ENCODE results near the gene BICD1.

Gene BICD1

DNA sequence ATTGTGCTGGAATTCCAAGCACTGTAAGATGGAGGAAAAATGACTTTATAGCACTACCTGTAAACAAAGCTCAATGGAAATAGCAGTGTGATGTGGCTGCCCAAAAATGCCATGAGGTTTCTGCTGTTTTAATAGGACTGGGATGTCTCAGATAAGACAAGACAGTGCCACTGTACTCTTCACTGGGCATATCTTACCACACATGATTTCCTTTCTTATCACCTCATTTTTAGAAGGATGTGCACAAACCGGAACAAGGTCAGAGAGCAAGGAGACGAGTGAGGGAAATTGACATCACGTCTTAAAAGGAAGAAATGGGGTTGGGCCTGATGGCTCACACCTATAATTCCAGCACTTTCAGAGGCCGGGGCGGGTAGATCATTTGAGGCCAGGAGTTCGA, 254.3 kb downstream of the BICD1 start:
- DNase-seq: no peak

DNA sequence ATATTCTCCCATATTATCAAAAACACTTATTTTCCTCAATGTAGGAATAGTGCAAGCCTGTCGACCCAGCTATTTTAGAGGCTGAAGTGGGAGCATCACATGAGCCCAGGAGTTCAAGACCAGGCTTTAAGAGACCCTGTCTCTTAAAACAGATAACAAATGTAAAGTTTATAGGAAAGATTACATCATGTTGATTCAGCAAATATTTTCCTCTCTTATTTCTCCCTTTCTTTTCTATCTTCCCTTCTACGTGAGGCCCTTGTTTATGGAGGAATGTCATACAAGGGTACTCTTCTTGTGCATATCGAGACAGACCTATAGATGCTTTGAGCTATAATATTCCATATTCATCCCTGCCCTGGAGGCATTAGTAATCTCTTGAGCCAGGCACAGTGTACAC, 256.2 kb downstream of the BICD1 start:
- no peak for DNase-seq

DNA sequence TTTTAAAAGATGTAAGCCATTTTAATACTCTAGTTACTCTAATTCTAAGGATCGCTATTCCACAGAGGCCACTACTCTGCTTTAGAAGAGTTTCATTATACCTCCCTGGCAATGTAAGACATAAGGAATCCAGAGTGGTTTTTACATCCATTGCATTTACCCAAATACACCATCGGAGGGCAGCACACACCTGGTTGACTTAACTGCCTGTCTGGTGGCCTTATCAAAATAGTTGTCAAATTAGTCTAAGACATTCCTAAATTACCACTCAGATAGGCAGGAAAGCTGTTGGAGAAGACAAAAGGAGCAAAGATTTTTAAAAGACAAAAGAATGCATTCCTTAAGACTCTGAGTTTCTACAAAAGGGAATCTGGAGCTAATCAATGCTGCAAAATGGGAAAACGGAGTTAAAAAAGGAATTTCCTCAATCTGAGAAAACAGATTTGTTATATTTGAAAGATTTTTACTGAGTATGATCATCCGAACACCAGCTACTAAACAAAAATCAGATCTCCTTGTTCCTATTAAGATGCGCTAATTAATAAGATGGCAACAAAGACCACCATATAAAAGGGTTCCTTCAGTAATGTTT, 258.9 kb downstream of the BICD1 start:
- DNase-seq: peak; percentile 70 to 80 (median 73)

DNA sequence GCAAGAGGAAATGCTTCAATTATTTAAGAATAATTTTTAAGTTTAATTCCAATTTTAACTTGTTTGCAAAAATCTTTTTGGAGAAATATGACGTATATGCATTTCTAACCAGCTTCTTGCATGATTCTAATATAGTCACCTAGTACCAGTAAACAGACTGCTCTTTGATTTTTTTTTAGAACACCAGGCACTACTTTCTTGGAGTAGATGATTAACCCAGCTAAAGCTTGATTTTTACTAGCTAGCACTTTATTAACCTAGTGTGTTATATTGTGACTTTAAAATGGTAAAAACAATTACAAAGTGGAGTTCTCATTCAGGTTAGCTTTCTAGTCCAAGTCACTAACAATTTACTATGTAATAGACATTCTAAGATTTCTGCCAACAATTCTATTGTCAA, 260.1 kb downstream of the BICD1 start:
- no peak for DNase-seq

DNA sequence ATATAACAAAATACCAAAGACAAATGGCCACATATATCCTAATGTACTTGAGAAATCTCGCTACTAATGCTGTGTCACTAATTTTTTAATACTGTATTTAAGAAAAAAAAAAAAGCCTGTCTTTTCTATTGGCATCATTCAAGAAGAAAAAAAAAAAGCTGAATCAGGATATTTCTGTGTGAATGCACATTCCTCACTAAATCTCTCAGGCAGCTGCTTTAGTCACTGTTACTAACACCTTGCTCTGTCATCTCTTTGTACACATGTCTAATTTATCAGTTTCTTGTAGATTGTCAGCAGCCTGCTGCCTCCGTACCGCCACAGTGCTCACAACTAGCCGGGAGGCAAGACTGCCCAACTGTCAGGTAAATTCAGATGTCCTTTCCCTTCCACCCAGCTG, 260.7 kb downstream of the BICD1 start:
- no peak for DNase-seq

DNA sequence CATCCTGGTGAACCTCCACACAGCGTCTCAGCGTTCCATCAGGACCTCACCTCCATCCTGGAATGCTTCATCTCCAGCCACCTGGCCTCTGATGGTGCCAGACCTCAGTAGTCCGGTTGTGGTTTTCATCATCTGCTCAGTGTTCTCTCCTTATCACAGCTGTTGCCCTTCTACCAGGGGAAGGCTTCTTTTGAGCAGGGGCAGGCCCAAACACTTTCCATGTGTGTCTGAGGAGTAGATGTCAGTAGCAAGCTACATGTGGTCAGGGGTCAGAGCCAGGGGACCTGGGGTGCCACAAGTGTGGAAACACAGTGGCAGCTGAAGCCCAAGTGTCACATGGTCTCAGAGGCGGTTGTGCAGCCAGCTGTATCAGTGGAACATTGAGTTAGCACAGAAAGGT, 262.6 kb downstream of the BICD1 start:
- DNase-seq: no peak

DNA sequence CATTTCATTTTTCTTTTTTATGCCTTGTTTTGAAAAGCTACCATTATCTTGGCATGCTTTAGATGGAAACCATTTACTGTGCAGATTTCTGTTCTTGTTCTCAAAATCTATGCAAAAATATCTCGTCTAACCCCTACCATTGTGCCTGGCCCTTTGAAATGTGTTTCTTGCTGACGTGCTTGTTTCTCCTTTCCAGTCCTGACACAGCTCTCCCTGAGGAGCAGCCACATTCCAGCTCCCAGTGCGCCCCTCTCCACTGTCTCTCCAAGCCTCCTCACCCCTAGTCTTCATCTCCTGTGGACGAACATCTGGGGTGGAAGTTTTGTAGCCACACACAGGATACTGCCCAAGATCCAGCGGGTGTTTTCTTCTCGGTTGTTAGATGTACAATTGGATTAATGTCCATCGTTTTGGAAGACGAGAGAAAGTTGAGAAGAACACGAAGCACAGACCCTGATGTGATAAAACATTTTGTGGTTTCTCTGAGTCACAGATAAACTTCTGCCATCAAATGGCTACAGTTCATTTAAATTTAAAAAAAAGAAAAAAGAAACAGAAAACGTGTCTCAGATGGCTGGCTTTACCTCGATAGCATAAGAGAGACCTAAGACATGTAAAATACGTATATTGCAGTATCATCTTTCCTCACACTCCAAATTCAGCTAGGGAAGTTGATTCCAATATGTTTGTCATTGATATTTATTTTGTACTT, 270.9 kb downstream of the BICD1 start:
- DNase-seq: no peak

DNA sequence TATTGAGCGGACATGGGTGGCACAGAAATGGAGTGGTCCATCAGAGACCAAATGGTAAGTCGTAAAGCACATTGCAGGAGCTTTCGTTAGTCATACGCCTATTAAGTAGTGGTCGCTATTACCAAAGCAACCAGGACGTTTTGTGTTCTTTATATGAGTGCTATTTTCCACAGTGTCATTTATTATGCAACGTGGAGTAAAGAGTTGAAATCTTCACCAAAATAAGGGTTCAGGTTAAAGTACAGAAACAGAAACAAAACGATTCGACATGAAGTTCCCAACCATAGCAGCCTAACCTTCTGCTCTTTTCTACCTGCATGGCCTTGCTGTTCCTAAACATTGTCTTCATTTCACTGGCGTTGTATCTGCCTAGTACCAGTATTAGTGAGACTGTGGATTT, 272.6 kb downstream of the BICD1 start:
- DNase-seq: no peak

DNA sequence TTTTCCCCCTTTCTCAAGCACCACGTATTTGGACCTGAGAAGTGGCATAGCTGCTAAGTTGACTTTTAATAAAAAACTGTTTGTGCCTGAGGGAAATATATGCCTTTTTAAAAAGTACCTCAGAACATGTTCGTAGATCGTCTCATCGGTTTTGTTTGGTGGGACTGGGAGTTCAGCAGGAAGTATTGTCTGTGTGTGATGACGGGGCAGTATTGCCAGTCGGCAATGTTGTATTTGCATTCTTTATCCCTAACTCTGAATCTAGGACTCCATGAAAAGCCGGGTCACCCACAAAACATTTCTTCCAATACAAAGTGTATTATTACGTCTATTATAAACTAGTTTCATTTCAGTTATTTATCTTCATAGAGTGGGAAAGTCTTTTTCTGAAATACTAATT, 273.0 kb downstream of the BICD1 start:
- no peak for DNase-seq

DNA sequence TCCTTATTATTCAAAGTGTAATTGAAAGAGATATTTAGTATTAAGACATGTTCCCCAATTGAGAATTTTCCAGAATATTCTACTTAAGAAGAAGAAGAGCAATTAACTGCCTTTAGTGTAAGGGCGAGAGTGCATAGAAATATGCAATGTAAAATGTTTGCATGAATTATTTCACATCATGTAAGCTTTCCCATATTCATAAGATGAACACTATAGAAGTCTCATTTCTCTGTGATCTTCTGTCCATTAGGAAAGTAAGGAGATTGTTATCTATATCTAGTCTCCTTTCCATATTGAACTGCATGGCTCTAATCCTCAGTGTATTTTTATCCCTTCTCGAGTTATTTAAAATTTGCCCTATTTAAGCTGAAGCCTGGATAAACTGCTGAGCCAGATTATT, 275.6 kb downstream of the BICD1 start:
- no peak for DNase-seq

DNA sequence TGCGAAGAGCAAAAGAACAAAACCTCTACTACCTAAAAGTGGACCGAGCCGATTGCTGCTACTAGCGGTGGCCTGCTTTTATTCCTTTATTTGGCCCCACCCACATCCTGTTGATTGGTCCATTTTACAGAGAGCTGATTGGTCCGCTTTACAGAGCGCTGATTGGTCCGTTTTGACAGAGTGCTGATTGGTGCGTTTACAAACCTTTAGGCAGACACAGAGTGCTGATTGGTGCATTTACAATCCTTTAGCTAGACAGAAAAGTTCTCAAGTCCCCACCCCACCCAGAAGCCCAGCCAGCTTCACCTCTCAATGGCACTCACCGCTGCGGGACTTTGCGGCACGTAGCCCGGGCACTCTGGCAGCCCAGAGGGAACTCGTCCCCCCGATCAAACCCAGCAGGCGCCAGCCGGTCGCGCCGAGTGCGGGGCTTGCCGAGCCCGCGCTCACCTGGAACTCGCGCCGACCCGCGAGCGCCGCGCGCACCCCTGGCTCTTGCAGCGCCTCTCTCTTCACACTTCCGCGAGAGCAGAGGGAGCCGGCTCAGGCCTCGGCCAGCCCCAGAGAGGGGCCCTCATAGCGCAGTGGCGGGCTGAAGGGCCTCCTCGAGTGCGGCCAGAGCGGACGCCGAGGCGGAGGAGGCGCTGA, 284.0 kb downstream of the BICD1 start:
- peak in 1 of 3 donors; percentile 49 for DNase-seq

DNA sequence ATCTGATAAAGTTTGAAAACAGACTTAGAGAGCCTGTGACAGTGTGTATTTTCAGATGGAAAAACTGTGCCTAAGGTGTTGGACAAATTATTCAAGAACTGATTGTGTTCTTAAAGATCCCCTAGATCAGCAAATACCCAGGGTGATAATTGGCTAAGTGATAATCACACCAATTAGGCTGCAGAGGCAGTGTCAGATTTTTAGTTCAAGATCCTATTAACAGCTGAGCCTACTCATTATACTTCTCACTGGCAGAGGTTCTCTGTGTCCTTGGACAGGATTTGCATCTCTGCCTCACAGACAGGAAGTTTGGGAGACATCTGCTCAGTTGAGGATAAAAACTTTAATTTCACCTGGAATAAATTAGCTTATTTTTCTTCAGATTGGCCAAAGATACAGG, 288.4 kb downstream of the BICD1 start:
- no peak for DNase-seq

DNA sequence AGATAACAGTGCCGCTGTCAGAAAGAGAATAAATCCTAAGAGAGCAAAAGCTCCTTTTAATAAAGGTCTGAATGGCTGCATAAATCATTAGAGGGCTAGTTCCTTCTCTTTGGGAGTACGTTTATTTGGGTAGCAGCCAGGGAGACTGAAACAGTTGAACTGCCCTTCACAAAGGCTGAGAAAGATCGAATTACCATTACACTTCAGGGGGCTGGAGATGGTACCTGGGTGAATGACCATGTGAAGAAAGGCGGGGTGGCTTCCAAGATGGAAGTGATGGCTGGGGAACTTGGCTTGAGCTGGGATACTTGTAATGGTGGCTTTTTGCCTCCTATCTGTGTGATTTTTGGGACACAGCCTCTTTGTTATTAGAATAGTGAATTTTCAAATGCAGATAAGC, 291.0 kb downstream of the BICD1 start:
- DNase-seq: no peak

DNA sequence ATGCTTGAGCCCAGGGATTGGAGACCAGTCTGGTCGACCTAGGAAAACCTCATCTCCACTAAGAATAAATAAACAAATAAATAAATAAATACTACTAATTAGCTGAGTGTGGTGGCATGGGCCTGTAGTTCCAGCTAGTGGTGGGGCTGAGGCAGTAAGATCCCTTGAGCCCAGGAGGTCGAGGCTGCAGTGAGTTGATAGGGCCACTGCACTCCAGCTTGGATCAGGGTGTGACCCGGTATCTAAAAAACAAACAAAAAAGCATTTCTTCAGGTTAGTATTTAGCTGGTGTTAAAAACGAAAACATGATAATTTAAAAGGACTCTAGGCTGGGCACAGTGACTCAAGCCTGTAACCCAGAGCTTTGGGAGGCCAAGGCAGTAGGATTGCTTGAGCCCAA, 291.5 kb downstream of the BICD1 start:
- DNase-seq: no peak

DNA sequence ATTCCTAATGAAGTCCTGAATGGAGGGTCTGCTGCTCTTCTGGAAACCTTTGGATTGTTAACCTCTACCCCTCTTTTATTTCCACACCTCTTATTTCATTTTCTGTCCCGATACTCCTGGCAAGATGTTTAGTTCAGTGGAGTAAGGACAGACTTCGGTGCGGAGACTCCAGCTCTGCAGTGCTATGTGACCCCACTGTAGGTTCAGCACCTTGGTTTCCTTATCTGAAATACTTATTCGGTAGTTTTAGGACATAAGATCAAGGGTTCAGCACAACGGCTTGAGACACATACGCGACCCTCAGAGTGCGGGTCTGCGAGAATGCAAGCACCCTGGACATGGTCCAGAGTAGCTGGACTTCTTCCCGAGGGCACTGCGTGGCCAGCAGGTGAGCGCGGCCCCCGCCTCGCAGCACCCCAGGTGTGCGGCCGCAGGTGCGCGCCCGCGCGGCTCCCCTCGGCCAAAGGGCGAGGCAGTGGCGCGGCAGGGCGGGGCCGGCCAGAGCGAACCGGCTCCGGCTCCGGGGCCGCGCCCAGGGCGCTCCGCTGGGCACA, 292.2 kb downstream of the BICD1 start:
- DNase-seq: no peak

DNA sequence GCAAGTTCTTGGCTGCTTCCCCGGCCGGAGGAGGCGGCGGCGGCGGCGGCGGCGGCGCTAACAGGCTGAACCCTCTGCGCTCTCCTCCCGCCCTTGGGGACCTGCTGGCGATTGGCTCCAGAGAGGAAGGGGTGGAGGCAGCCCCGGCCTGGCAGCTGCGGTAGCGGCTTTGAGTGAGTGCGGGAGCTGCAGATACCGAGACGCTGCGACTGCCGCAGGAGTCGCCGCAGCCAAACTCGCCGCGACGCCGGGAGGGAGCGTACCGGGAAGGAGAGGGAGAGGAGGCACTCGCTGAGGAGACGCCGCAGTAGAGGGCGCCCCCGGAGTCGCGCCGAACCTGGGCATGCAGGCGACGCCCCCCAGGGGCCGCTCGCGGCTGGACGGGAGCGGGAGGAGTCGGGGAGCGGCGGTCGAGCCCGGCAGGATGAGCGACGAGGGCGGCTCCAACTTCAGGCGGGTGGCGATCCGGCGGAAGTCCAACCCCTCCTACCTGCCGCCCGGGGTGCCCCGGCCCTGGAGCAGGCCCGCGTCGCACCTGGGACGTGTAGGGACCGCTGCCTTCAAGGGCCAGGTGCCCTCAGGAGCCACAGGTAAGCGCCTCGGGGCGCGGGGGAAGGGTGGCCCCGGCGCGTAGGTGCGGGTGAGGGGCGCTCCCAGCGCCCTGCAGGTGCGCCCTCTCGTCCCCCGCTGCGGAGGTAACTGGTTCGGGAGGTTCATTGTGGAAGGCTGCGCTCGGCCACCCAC, 292.9 kb downstream of the BICD1 start, which contains the start of gene FGD4:
Gene FGD4, plus strand, starts transcription at position 189 of the 744 bp plus-strand sequence.
- DNase-seq: peak; percentile 89 to 94 (median 90)

DNA sequence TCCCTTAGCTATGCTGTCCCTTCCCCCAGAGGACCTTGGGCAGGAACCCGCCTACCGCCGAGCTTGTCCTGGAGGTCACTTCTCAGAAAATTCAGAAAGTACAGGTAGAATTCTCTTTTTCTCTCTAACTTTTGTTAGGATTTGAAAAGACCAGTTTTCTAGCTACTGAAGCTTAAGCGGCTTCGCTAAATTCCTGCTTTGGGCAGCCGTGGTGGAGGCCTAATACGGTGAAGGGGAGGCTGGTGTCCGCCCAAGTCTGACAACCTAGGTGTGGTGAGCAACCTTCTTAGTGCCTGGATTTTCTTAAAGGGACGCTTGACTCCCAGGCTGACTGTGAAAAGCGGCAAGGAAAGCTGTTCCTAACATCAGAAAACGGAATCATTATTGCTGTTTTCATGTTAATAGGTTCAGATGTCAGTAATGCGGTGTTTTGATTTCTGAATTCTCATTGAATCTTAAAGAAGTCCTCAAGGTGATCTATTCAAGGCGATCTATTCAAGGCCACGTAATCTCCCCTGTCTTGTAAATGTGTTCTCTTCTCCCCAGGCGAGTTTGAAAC, 293.5 kb downstream of the BICD1 start:
- DNase-seq: peak in 1 of 3 donors; percentile 18

DNA sequence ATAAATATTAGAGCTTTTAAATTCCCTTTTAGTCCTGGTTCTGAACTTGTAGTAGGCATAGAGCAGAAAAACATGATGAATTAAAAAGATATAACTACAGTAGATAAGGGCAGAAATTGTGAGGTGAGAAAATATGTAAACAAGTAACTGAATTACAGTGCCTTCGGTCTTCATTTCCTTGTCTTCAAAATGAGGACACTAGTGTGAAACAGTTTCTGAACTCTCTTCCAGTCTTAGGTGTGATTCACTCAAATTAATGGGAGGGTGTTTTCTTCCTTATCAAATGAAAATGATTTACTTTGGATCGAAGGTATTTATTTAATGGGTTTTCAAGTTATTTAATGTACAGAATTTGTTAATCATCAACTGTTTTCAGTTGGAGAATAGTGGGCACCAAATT, 294.2 kb downstream of the BICD1 start:
- no peak for DNase-seq

DNA sequence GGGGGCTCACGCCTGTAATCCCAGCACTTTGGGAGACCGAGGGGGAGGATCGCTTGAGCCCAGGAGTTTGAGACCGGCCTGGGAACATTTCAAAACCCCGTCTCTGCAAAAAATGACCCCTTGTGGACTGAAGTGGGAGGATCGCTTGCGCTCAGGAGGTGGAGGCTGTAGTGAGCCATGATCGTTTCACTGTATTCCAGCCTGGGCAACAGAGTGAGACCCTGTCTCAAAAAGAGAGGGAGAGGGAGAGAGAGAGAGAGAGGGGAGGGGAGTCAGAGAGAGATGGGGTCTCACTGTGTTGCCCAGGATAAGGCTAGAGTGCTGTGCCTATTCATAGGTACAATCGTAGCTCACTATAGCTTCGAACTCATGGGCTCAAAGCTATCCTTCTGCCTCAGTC, 295.5 kb downstream of the BICD1 start:
- no peak for DNase-seq

DNA sequence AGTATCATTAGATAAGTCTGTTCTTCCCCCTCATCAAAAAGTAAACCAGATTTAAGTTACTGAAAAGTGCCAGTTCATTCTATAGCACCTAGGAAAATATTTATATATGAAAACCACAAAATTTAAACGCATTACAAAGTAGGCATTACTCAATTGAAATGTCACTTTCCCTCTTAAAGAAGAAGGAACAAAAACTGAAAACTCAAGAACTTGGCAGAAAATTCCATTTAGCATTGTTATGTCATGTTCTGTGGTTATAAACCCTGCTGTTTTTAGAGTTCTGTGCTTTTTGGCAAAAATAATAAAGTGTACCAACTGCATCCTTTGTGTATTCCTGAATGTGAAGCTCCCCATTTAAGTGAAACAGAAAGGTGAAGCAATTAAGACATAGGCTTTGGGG, 296.3 kb downstream of the BICD1 start:
- peak; percentile 30 to 80 (median 71) for DNase-seq

DNA sequence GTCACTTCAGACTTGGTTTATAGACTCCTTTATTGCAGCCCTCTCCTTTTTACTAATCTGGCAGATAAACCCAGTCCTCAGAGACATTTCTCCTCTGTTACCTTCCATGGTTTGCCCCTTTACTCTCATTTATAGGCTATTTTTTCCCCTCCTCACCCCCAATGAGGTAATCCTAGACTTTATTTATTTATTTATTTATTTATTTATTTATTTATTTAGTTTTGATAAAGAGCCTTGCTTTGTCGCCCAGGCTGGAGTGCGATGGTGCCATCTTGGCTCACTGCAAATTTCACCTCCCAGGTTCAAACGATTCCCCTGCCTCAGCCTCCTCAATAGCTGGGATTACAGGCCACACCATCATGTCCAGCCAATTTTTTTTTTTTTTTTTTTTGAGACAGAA, 301.1 kb downstream of the BICD1 start:
- no peak for DNase-seq

DNA sequence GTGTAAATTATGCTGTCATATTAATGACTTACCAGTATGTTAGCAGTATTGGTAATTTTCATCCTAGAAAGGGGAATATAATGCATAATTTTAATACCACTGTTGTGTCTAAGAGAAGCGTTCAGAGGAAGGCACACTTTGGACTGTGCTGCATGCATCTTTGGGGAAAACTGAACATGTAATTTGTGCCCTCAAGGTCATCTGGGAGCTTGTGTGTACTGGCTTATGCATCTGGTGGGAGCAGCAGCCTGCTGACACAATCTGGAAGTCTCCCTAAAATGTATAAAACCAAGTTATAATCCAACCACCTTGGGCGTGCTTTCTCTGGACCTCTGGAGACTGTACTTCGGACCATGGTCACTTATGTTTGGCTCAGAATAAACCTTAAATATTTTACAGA, 306.8 kb downstream of the BICD1 start:
- no peak for DNase-seq

DNA sequence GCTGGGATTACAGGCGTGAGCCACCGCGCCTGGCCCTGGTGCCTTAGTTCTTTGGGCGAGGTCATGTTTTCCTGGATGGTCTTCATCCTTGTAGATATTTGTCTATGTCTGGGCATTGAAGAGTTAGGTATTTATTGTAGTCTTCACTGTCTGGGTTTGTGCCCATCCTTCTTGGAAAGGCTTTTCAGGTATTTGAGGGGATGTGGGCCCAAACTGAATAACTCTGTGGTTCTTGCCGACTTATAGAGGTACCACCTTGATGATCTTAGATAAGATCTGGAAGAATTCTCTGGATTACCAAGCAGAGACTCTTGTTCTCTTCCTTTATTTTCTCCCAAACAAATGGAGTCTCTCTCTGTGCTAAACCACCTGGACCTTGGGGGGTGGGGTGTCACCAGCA, 311.6 kb downstream of the BICD1 start:
- DNase-seq: no peak

Measured in suppressor macrophage treated with lipopolysaccharide for 1 hour (primary cell).